NB4 (cell line): Measurements from ENCODE around the gene CAMTA1.
A peak's percentile ranks its signal among the peaks of the same experiment; 100 is the strongest.

Source experiments
- MYC ChIP-seq: IDR thresholded peaks from 2 replicates; pipeline ENCODE4 v1.6.1; 2011; ENCODE audit warnings: low read depth, low read length
- POLR2A ChIP-seq: IDR thresholded peaks from 2 replicates; pipeline ENCODE4 v1.6.1; 2011; ENCODE audit warnings: mild to moderate bottlenecking; ENCODE audit not compliant: insufficient read length; ENCODE audit errors: extremely low read depth
- TF ChIP-seq, protein P1 (sequence below): IDR thresholded peaks from one replicate; pipeline ENCODE4 v1.5.1; 2012; ENCODE audit warnings: low read depth, low read length

DNA sequence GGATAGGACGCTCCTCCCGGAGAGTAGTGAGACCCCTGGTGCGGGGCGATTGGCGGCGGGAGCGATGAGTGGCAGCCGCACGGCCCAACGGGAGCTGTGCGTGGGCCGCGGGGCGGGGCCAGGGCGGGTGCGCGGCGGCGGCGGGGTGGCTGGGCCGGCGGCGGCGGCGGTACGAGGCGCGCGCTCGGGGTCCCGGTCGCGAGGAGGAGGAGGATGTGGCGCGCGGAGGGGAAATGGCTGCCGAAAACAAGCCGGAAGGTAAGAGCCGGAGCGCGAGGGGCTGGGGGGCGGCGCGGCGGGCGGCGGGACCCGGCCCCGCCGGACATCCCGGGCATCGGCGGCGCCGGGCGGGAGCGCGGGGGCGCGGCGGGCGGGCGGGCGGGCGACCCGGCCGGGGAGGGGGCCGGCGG, at the start of gene CAMTA1:
- TF ChIP-seq, protein P1, sequence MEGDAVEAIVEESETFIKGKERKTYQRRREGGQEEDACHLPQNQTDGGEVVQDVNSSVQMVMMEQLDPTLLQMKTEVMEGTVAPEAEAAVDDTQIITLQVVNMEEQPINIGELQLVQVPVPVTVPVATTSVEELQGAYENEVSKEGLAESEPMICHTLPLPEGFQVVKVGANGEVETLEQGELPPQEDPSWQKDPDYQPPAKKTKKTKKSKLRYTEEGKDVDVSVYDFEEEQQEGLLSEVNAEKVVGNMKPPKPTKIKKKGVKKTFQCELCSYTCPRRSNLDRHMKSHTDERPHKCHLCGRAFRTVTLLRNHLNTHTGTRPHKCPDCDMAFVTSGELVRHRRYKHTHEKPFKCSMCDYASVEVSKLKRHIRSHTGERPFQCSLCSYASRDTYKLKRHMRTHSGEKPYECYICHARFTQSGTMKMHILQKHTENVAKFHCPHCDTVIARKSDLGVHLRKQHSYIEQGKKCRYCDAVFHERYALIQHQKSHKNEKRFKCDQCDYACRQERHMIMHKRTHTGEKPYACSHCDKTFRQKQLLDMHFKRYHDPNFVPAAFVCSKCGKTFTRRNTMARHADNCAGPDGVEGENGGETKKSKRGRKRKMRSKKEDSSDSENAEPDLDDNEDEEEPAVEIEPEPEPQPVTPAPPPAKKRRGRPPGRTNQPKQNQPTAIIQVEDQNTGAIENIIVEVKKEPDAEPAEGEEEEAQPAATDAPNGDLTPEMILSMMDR, result no peak
- peak; percentile 30 for TF ChIP-seq POLR2A
- no peak for TF ChIP-seq MYC
